ENCODE data around the gene GADD45A. TPM values are rescaled to one million over a fixed set of nuclear protein-coding genes. Genes with fewer than 3 reads are reported as not detected.
"Not testable (repeated sequence)": the region's sequence is repeated elsewhere in the genome, so short reads cannot be mapped to it uniquely, and the experiment has no call there.

GADD45A gene
- total and polyA plus RNA-seq, 10 donors, result 17.5 to 63.7 (median 29.8) TPM

DNA sequence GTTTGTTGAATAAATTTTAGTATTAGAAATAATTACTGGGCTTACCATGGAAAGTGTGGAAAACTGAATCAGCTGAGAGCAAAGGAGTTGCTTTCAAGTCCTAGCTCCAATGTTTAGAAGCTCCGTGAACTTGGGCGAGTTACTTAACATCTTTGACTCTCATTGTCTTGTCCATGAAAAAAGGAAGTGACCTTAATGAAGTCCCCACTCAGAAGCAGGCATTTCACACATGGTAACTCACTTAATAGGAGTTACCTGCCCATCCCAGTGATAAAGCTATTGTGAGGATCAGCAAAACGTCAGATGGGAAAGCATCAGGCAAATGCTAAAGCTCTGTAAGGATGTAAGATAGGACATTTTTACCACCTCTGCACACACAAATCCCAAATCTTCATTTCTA, 34.0 kb upstream of the GADD45A start:
- H3K4me3 ChIP-seq, result no peak overlapping the region
- H3K4me1 ChIP-seq, result peaks cover 4 to 14% (median 12%) of the 10 kb centered on the region in 6 donors
- no peak overlapping the region for H3K27ac ChIP-seq
- no peak for DNase-seq
- H3K9me3 ChIP-seq, result no peaks in the 10 kb centered on the region
- no peak for TF ChIP-seq POLR2AphosphoS5 (IDR thresholded peaks at IDR 0.05)
- TF ChIP-seq, protein P1, sequence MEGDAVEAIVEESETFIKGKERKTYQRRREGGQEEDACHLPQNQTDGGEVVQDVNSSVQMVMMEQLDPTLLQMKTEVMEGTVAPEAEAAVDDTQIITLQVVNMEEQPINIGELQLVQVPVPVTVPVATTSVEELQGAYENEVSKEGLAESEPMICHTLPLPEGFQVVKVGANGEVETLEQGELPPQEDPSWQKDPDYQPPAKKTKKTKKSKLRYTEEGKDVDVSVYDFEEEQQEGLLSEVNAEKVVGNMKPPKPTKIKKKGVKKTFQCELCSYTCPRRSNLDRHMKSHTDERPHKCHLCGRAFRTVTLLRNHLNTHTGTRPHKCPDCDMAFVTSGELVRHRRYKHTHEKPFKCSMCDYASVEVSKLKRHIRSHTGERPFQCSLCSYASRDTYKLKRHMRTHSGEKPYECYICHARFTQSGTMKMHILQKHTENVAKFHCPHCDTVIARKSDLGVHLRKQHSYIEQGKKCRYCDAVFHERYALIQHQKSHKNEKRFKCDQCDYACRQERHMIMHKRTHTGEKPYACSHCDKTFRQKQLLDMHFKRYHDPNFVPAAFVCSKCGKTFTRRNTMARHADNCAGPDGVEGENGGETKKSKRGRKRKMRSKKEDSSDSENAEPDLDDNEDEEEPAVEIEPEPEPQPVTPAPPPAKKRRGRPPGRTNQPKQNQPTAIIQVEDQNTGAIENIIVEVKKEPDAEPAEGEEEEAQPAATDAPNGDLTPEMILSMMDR (IDR thresholded peaks at IDR 0.05 in 8 of 11, conservative IDR thresholded peaks at IDR 0.05 in 3 of 11), result no peak
- TF ChIP-seq POLR2A (IDR thresholded peaks at IDR 0.05), result no peak
- no peaks in the 10 kb centered on the region for H3K36me3 ChIP-seq
- WGBS, 5 donors, result 66 to 80% (median 79%) methylated on average over 3 of the region's 3 CpGs
- intact Hi-C loops (cut with DNase I; ENCODE audit: low total_unique reads), result no loop called here
- H3K27me3 ChIP-seq (replicated peaks in 1 of 7), result no peaks in the 10 kb centered on the region

DNA sequence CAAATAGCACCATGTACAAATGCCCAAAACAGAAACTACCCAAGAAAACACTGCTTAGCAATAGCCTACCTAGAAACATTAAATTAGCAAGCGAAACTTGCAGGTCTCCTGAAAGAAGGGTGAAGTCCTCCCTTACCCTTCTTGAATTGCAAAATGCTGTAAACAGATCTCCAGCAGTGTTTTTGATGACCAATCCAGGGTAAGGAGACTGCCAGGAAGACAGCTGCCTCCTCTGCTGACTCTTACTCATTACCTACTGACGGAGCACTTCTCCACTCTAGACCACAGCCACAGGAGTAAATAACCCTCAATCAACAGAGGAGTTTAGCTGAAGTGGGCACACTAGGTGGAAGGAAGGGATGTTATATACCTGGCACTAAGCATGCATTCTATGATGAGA, 32.2 kb upstream of the GADD45A start:
- Histone ChIP-seq H3K27me3 (replicated peaks in 1 of 7) (no peaks in the 10 kb centered on the region), H3K9me3 (no peaks in the 10 kb centered on the region), H3K4me1 (no peaks in the 10 kb centered on the region), H3K4me3 (no peak overlapping the region), H3K27ac (no peak overlapping the region), H3K36me3 (no peaks in the 10 kb centered on the region)
- intact Hi-C loops (cut with DNase I; ENCODE audit: low total_unique reads), result no loop called here
- no peak for DNase-seq
- TF ChIP-seq, protein P1 (IDR thresholded peaks at IDR 0.05 in 8 of 11, conservative IDR thresholded peaks at IDR 0.05 in 3 of 11), result no peak
- TF ChIP-seq POLR2A (IDR thresholded peaks at IDR 0.05) (no peak), POLR2AphosphoS5 (IDR thresholded peaks at IDR 0.05) (no peak)
- WGBS, 5 donors, result 53 to 75% (median 67%) methylated on average over 2 of the region's 2 CpGs

DNA sequence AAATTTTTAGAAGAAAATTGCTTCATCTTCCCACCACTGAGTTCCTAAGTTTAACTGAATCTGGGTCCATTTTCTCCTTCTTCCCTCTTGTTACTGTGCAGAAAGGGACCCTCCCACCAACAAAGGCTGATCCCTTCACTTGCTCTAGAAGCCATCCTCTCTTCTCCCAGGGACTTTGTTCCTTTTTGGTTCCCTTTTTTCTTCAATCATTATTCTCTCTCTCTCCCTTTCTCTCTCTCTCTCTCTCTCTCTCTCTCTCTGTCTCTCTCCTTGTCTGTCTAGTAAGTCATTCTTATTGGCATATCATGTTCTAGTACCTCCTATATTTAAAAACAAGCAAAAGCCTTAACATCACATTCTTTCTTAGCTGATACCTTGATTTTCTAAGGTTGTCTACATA, 31.7 kb upstream of the GADD45A start:
- Histone ChIP-seq H3K4me1 (no peaks in the 10 kb centered on the region), H3K27me3 (replicated peaks in 1 of 7) (no peaks in the 10 kb centered on the region), H3K4me3 (no peak overlapping the region), H3K9me3 (no peaks in the 10 kb centered on the region), H3K36me3 (no peaks in the 10 kb centered on the region), H3K27ac (no peak overlapping the region)
- DNase-seq, result no peak
- intact Hi-C loops (cut with DNase I; ENCODE audit: low total_unique reads), result no loop called here
- no peak for TF ChIP-seq POLR2AphosphoS5 (IDR thresholded peaks at IDR 0.05)
- no peak for TF ChIP-seq POLR2A (IDR thresholded peaks at IDR 0.05)
- TF ChIP-seq, protein P1 (IDR thresholded peaks at IDR 0.05 in 8 of 11, conservative IDR thresholded peaks at IDR 0.05 in 3 of 11), result no peak

DNA sequence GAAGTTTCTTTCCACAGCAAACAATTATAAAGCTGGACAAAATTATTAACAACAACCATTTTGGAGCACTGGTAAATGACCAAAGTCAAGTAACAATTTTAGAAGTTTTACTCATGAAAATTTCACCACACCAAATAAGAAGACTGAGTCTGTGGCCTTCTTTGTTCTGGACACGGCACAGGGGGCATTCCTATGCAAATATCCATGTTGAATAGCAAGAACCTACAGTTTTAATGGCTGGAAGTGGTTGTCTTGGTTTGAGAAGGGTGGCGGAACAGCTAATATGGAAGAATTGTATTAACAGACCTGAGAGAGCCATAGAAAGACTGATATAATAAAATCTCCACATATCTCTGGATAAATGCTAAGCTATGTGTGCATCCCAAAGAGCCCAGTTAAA, 29.4 kb upstream of the GADD45A start:
- no peaks in the 10 kb centered on the region for H3K27me3 ChIP-seq (replicated peaks in 1 of 7)
- H3K36me3 ChIP-seq, result no peaks in the 10 kb centered on the region
- H3K27ac ChIP-seq, result no peak overlapping the region
- intact Hi-C loops (cut with DNase I; ENCODE audit: low total_unique reads), result no loop called here
- no peak for TF ChIP-seq POLR2AphosphoS5 (IDR thresholded peaks at IDR 0.05)
- TF ChIP-seq POLR2A (IDR thresholded peaks at IDR 0.05), result no peak
- H3K4me1 ChIP-seq, result no peaks in the 10 kb centered on the region
- no peak for DNase-seq
- WGBS, 5 donors, result 80 to 96% (median 89%) methylated on average over 2 of the region's 2 CpGs
- H3K4me3 ChIP-seq, result no peak overlapping the region
- no peaks in the 10 kb centered on the region for H3K9me3 ChIP-seq

DNA sequence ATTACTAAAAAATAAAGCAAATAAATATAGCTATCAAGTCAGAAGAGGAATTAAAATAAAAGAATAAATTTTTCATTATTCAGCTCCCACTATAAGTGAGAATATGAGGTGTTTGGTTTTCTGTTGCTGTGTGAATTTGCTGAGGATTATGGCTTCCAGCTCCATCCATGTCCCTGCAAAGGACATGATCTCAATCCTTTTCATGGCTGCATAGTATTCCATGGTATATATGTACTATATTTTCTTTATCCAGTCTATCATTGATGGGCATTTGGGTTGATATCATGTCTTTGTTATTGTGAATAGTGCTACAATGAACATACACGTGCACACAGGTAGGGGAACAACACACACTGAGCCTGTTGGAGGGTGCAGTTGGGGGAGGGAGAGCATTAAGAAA, 27.8 kb upstream of the GADD45A start:
- H3K4me1 ChIP-seq; DNase-seq; H3K27me3 ChIP-seq (replicated peaks in 1 of 7); H3K36me3 ChIP-seq; H3K9me3 ChIP-seq; intact Hi-C loops (cut with DNase I; ENCODE audit: low total_unique reads); H3K4me3 ChIP-seq; H3K27ac ChIP-seq: not testable (repeated sequence)
- 88 to 98% (median 97%) methylated on average over 1 of the region's 1 CpG for WGBS, 5 donors

All from spleen (tissue), 11 donors.